Activated CD4-positive, alpha-beta memory T cell treated with anti-CD3 and anti-CD28 coated beads, Interleukin-2, amount 10 ng/mL, durations not matched to agents 7 days and 5 days (primary cell): Measurements from ENCODE around the gene RORC. TPM values are rescaled to one million over a fixed set of nuclear protein-coding genes. Genes with fewer than 3 reads are reported as not detected.
"Not testable (repeated sequence)": the region's sequence is repeated elsewhere in the genome, so short reads cannot be mapped to it uniquely, and the experiment has no call there.

Experiments used
- CTCF ChIA-PET: fragments of 350-600 bp; sonication (Branson Sonifier 250); formaldehyde crosslinking; loops from one replicate; lab custom pipeline; 2021; ENCODE audit warnings: antibody characterized with exemption, inconsistent platforms; lab: Charles Lee
- POLR2A ChIA-PET: fragments of 350-600 bp; sonication (Branson Sonifier 250); formaldehyde crosslinking; loops from one replicate; lab custom pipeline; 2021; ENCODE audit warnings: antibody characterized with exemption; lab: Charles Lee
- DNase-seq: peaks from one replicate; pipeline ENCODE4 v3.0.0-alpha.2; 2020
- H3K27ac Mint-ChIP-seq: one replicate; pipeline ENCODE4 v1.8.0; 2021; ENCODE audit warnings: mild to moderate bottlenecking, mixed read lengths
- H3K27me3 Mint-ChIP-seq: one replicate; pipeline ENCODE4 v1.8.0; 2021; ENCODE audit warnings: mixed read lengths
- H3K36me3 Mint-ChIP-seq: one replicate; pipeline ENCODE4 v1.8.0; 2021; ENCODE audit warnings: low read depth, mixed read lengths
- H3K4me1 Mint-ChIP-seq: one replicate; pipeline ENCODE4 v1.8.0; 2021; ENCODE audit warnings: mixed read lengths
- H3K4me3 Mint-ChIP-seq: one replicate; pipeline ENCODE4 v1.8.0; 2021; ENCODE audit warnings: mild to moderate bottlenecking, mixed read lengths
- H3K9me3 Mint-ChIP-seq: one replicate; pipeline ENCODE4 v1.8.0; 2021; ENCODE audit warnings: mixed read lengths
- total RNA-seq, 2 experiments: library from RNA; stranded (reverse); gene quantifications; one replicate each; pipeline ENCODE4 v1.2.3, GENCODE V29; 2021

Gene RORC
- total RNA-seq, 2 experiments from 2014 or later: 25.4 to 25.8 TPM

DNA sequence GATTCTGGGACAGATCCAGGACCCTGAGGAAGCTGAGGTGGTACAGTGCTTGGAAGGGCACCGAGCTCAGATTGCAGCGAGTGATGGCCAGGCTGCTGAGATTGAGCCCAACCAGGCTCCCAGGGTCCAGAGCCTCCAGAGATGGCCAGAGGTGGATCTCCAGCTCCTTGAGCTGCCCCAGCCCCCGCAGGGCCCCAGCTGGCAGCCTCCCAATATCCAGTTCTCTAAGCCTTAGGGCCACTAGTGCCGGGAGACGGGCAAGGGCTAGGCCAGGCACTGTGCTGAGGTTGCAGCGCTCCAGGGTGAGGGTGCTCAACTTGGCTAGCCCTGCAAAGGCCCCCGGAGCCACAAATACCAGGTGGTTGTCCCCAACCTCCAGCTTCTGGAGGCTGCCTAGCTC is 29.8 kb downstream of the RORC start:
- Mint-ChIP-seq H3K27me3 (peaks cover 13% of the 10 kb centered on the region), H3K27ac (no peak overlapping the region), H3K9me3 (no peaks in the 10 kb centered on the region), H3K4me3 (no peak overlapping the region), H3K36me3 (peaks cover under 1% of the 10 kb centered on the region), H3K4me1 (peaks cover 13% of the 10 kb centered on the region)
- DNase-seq: no peak
- CTCF ChIA-PET: no interaction called here
- POLR2A ChIA-PET: interaction anchor here (0.5 to 2.1 kb wide), 4 partner anchors 9 to 125 kb away, joined by 3 to 7 read pairs (median 4); no protein-coding TSS in a partner anchor

DNA sequence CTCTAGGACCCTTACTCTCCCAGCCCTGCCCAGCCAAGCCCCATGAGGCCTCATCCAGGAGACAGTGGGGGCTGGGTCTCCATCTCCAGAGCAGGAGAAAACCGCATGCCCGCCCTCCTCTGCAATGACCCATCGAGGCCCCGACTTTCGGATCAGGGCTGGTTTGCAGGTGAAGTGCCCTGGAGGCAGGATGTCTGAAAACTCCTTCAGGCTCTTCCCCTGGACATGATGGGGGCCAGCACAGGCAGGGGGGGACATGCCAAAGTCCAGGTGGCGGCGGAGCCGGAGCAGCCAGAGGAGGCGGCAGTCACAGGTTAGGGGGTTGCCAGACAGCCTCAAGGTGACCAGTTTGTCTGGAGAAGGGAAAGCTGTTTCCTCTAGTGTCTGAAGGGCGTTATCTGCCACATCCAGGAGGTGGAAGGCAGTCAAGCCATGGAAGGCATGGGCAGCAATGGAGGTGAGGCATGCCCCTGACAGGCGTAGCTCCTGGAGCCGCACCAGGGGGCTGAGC is 30.2 kb downstream of the RORC start:
- H3K9me3 Mint-ChIP-seq: no peaks in the 10 kb centered on the region
- ChIA-PET POLR2A (interaction anchor here (0.5 to 1.4 kb wide), 3 partner anchors 35 to 125 kb away, joined by 3 read pairs; partner anchors contain the start of gene C2CD4D), CTCF (interaction anchor here (1.3 kb wide), 1 partner anchor 27 kb away, joined by 4 read pairs; no protein-coding TSS in a partner anchor)
- H3K4me1 Mint-ChIP-seq: peaks cover 16% of the 10 kb centered on the region
- peaks cover 4% of the 10 kb centered on the region for H3K36me3 Mint-ChIP-seq
- no peak for DNase-seq
- peaks cover 12% of the 10 kb centered on the region for H3K27me3 Mint-ChIP-seq
- no peak overlapping the region for H3K4me3 Mint-ChIP-seq
- no peak overlapping the region for H3K27ac Mint-ChIP-seq

DNA sequence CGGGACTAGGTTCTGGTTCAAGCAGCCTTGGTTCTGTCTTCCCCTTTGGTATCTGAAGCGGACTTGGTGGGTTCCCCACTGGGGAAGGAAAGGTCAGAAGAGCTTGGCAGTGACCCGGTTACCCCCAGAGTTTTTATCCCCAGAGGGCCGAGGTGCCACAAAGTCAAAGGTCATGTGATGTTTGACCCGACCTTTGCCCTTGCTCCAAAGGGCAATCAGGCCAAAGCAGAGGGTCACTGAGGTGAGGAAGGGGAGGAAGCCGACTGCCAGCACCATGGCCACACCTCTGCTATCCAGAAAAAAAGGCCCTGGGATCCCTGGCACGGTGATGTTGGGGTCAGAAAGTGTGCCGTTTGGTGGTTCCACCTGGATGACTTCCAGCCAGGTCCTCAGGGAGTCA is 30.8 kb downstream of the RORC start:
- Mint-ChIP-seq H3K4me3 (no peak overlapping the region), H3K27me3 (peaks cover 10% of the 10 kb centered on the region), H3K36me3 (peaks cover 4% of the 10 kb centered on the region), H3K27ac (no peak overlapping the region), H3K9me3 (no peaks in the 10 kb centered on the region), H3K4me1 (peaks cover 16% of the 10 kb centered on the region)
- POLR2A ChIA-PET: interaction anchor here (1.1 to 1.4 kb wide), 3 partner anchors 20 to 39 kb away, joined by 3 read pairs; partner anchors contain the start of gene C2CD4D
- CTCF ChIA-PET: interaction anchor here (1.3 kb wide), 1 partner anchor 27 kb away, joined by 4 read pairs; no protein-coding TSS in a partner anchor
- no peak for DNase-seq

DNA sequence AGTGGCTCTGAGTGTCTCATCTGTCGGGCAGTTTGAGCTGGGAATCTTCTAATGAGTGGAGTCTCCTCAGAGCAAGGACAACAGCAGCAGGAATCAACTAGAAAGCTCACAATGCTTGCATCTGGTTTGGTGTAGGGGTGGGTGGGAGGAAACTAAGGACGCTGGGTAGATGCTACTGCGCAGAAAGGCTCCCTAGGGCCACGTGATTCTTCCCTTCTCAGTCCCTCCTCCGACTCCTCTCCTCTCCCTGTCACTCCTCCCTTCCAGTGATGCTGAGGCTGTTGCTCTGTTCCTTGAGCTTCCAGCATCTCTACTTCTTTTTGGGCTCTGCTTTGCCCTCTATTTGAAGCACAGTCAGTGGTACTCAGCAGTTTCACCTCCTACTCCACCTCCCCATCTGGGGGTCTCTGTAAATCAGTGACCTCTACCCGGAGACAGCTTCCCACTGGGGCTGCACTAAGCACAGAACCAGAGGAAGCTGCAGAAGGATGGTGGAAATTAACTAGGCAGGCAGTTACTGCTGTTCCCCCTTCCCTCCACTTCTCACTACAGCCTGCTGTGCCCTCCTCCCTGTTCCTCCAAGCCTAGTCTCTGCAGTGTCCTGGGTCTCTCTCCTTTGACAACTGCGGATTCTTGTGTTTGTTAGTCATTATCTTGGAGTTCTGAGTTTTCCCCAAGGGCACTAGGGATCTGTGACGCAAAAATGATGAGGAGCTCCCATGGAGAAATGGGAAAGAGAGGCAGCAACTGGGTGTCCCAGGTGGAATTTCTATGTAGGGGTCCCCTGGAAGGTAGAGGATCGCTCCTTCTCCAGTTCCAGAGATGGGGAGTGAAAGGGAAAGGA is 32.2 kb downstream of the RORC start:
- ChIA-PET POLR2A (interaction anchor here (1.0 to 2.1 kb wide), 5 partner anchors 9 to 40 kb away, joined by 3 to 9 read pairs (median 4); partner anchors contain the start of genes C2CD4D, MRPL9 and TDRKH), CTCF (interaction anchor here (0.9 to 2.4 kb wide), 2 partner anchors 11 to 35 kb away, joined by 3 to 8 read pairs; no protein-coding TSS in a partner anchor)
- Mint-ChIP-seq H3K27ac (no peak overlapping the region), H3K27me3 (peaks cover 10% of the 10 kb centered on the region), H3K36me3 (peaks cover 4% of the 10 kb centered on the region), H3K4me1 (peaks cover 16% of the 10 kb centered on the region), H3K4me3 (no peak overlapping the region), H3K9me3 (no peaks in the 10 kb centered on the region)
- no peak for DNase-seq

DNA sequence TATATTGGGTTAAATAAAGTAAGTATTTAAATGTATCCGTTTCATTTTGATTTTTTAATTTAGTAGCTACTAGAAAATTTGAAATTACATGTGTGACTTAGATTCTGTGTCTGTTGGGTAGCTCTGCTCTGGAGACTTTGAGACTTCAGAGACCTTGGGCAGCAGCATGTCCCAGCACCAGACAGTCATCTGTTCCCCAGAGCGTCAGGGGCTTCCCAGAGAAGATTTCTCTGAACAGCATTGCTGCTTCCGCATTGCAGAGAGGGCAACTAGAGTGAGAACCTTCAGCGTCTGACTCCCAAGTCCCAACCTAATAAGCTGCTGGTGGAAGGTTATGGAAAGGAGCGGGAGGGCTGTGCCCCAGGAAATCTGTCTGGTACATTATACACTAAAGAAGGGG is 33.0 kb downstream of the RORC start:
- peaks cover 10% of the 10 kb centered on the region for H3K27me3 Mint-ChIP-seq
- no peak for DNase-seq
- H3K27ac Mint-ChIP-seq: no peak overlapping the region
- no peak overlapping the region for H3K4me3 Mint-ChIP-seq
- peaks cover 16% of the 10 kb centered on the region for H3K4me1 Mint-ChIP-seq
- CTCF ChIA-PET: interaction anchor here (0.9 to 2.4 kb wide), 2 partner anchors 10 to 36 kb away, joined by 3 to 8 read pairs; no protein-coding TSS in a partner anchor
- H3K9me3 Mint-ChIP-seq: no peaks in the 10 kb centered on the region
- POLR2A ChIA-PET: interaction anchor here (1.1 to 2.1 kb wide), 2 partner anchors 12 to 36 kb away, joined by 4 to 9 read pairs; partner anchors contain the start of gene MRPL9
- H3K36me3 Mint-ChIP-seq: peaks cover 4% of the 10 kb centered on the region

DNA sequence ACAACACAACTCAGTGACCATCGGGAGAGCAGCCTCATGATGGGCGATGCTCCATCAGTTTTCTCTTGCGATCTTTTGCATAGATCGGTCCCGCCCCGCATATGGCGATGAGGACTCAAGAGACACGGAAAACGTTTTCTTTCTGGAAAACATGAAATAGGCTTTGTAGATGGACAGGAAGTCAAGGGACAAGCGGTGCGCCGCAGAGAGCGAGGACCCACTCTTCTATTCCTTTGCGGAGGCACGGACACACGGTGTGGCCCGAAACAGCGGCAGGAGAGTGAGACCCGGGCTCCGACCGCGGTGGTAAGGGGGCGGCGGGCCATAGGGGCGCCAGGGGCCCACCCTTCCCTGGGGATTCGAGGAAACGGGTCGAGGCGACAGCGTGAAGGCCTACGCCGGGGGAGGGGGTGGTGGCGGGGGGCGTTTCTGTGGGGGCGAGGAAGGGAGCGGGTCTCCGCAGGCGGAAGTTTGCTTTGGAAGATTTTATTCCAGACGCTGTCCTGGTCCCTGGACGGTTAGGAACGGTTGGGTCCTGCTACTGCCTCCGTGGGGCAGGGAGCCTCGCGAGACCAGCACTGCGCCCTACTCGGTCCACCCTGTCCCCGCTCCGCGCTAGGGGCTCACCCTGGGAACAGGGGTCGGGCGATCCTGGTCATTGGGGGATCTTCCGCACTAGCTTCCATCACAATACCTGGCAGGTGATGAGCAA is 40.5 kb downstream of the RORC start:
- CTCF ChIA-PET: interaction anchor here (0.8 to 1.5 kb wide), 3 partner anchors 11 to 39 kb away, joined by 3 to 4 read pairs (median 4); no protein-coding TSS in a partner anchor

DNA sequence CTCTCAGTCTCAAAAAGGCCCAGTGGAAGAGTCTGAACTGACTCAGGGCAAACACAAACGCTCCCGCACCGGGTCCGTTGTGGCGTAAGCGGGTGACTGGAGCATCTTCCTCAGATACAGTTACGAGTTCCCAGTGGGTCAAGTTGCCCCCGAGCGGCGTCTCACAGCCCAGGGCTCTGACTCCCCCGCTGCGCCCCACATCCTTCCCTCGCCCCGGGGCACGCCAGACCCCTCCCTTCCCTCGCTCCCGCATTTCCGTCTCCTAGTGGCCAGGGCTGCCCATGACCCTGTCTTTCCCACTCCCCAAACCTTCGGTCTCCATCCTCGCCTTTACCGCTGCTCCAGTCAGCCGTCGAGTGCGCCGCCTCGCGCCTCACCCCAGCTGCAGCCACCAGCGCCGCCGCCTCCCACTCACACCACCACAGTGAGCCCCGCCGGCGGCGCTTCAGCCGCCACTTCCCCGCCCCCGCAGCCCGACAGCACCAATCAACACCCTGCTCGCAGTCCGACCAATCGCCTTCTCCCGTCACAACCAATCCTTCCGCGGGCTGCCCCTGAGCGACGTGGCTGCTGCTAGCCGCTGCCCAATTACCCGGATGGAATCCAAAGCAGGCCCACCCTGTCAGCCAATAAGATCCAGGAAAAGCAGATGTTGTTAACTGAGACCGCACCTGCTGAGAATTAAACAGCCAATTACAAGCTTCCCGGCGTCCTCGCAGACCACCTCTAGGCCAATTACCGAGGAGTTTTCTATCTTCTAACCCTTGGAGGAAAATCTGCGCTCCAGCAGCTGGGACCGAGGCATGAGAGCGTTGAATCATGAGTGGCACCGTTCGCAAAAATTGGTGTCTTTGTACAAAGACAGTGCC is 41.3 kb downstream of the RORC start, which contains the start of gene TDRKH:
Gene TDRKH (minus strand): TSS at position 430 of the 869 bp plus-strand sequence. CDS start 7,478 bp downstream, outside the sequence.
- ChIA-PET POLR2A (interaction anchor here (1.0 to 2.9 kb wide), 16 partner anchors 9 to 392 kb away, joined by 3 to 30 read pairs (median 5); partner anchors contain the start of genes C2CD4D, MRPL9, POGZ and RORC), CTCF (interaction anchor here (0.6 to 2.8 kb wide), 14 partner anchors 8 to 196 kb away, joined by 3 to 18 read pairs (median 4); no protein-coding TSS in a partner anchor)
- Mint-ChIP-seq H3K4me3 (peak within 1 kb of the TSS; percentile 88), H3K9me3 (no peaks in the 10 kb centered on the region), H3K27ac (peak within 1 kb of the TSS; percentile 66), H3K4me1 (peaks cover 28% of the 10 kb centered on the region), H3K36me3 (no peaks in the 10 kb centered on the region), H3K27me3 (no peaks in the 10 kb centered on the region)
- peak; percentile 99 for DNase-seq

More for the DNA sequence above, 40.5 kb downstream of the RORC start:
- H3K36me3 Mint-ChIP-seq: no peaks in the 10 kb centered on the region
- POLR2A ChIA-PET: interaction anchor here (1.0 to 2.9 kb wide), 9 partner anchors 8 to 390 kb away, joined by 3 to 30 read pairs (median 6); partner anchors contain the start of genes C2CD4D, MRPL9 and RORC
- no peaks in the 10 kb centered on the region for H3K9me3 Mint-ChIP-seq
- peak overlapping the region; percentile 66 for H3K27ac Mint-ChIP-seq
- H3K4me3 Mint-ChIP-seq: peak overlapping the region; percentile 88
- peaks cover 28% of the 10 kb centered on the region for H3K4me1 Mint-ChIP-seq
- DNase-seq: no peak
- no peaks in the 10 kb centered on the region for H3K27me3 Mint-ChIP-seq

DNA sequence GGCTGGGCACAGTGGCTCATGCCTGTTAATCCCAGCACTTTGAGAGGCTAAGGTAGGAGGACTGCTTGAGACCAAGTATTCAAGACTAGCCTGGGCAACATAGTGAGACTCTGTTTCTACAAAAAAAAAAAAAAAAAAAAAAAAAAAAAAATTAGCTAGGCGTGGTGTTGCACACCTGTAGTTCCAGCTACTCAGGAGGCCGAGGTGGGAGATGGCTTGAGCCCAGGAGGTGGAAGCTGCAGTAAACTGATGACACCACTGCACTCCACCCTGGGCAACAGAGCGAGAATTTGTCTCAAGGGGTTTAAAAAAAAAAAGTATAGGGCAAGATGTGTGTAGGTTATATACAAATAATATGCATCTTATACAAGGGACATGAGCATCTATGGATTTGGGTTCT is 43.9 kb downstream of the RORC start:
- Mint-ChIP-seq H3K27ac (no peak overlapping the region), H3K4me3 (no peak overlapping the region), H3K9me3 (no peaks in the 10 kb centered on the region), H3K27me3 (no peaks in the 10 kb centered on the region), H3K4me1 (peaks cover 28% of the 10 kb centered on the region), H3K36me3 (no peaks in the 10 kb centered on the region)
- CTCF ChIA-PET: interaction anchor here (0.7 to 2.8 kb wide), 5 partner anchors 10 to 212 kb away, joined by 3 to 8 read pairs (median 3); no protein-coding TSS in a partner anchor
- no peak for DNase-seq
- POLR2A ChIA-PET: interaction anchor here (2.3 kb wide), 1 partner anchor 25 kb away, joined by 6 read pairs; the partner anchor contains the start of gene MRPL9

DNA sequence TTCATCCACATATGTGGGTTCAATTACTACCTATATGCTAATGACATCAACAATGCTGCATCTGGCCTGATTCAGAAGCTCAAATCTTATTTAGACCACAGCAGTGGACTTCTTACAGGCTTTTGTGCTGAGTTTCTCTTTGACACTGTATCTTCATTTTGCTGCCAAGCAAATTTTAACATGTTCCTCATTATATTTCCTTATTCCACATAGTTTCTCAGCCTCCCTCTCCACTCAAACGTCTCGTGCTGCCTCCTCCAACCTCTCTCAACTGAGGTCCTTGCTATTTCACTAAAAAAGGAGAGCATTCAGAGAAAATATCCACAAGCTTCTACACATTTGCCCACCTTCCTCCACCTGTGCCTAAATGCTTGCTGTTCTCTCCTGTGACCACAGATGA is 47.8 kb downstream of the RORC start:
- no peak for DNase-seq
- ChIA-PET CTCF (no interaction called here), POLR2A (no interaction called here)
- Mint-ChIP-seq H3K27me3 (no peaks in the 10 kb centered on the region), H3K9me3 (no peaks in the 10 kb centered on the region), H3K4me3 (no peak overlapping the region), H3K27ac (no peak overlapping the region), H3K4me1 (peaks cover 2% of the 10 kb centered on the region), H3K36me3 (peaks cover 10% of the 10 kb centered on the region)

DNA sequence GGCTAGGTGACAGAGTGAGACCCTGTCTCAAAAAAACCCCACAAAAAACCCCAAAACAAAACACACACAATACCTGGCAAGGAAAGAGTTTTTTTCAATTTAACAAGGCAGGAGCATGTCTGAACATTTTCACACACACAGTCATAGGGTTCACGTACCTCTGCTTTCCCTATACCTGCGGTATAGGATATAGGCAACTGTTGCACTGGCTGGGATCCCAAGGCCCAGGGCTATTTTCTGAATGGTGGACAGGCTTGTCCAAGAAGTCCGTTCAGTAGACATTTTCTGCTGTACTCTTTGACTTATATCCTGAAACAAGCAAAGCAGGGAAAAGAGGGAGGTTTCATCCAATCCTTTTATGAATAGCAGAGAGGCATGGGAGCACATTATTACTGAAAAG is 48.9 kb downstream of the RORC start:
- H3K4me1 Mint-ChIP-seq: no peaks in the 10 kb centered on the region
- no peak overlapping the region for H3K27ac Mint-ChIP-seq
- ChIA-PET POLR2A (no interaction called here), CTCF (no interaction called here)
- no peak overlapping the region for H3K4me3 Mint-ChIP-seq
- DNase-seq: no peak
- H3K27me3 Mint-ChIP-seq: no peaks in the 10 kb centered on the region
- H3K36me3 Mint-ChIP-seq: peaks cover 18% of the 10 kb centered on the region
- no peaks in the 10 kb centered on the region for H3K9me3 Mint-ChIP-seq

DNA sequence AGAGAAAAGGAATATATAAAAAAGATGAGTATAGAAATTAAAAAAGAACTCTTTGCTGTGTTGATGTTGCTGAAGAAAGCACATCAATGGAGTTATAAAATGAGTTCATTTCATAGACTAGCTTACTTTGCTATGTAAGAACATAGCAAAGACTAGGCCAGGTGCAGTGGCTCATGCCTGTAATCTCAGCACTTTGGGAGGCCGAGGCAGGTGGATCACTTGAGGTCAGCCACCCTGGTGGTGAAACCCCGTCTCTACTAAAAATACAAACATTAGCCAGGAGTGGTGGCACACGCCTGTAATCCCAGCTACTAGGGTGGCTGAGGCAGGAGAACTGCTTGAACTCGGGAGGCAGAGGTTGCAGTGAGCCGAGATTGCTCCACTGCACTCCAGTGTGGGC is 49.6 kb downstream of the RORC start:
- not testable (repeated sequence) for H3K4me1 Mint-ChIP-seq

More for the DNA sequence above, 49.6 kb downstream of the RORC start:
- CTCF ChIA-PET, POLR2A ChIA-PET, H3K27me3 Mint-ChIP-seq, H3K4me3 Mint-ChIP-seq, H3K27ac Mint-ChIP-seq, H3K9me3 Mint-ChIP-seq, DNase-seq: not testable (repeated sequence)
- H3K36me3 Mint-ChIP-seq: peaks cover 19% of the 10 kb centered on the region
